ENCODE data around the gene PMCH. TPM values are rescaled to one million over a fixed set of nuclear protein-coding genes. Genes with fewer than 3 reads are reported as not detected.
"Not testable (repeated sequence)": the region's sequence is repeated elsewhere in the genome, so short reads cannot be mapped to it uniquely, and the experiment has no call there.

Gene PMCH
- total RNA-seq, 1 experiment from 2014 or later: not detected

- no peak for DNase-seq (ENCODE audit: low read depth)
- in situ Hi-C loops (cut with HindIII; ENCODE audit: low pct_unique_long_range_greater_than_20kb, low sequenced_read_pairs): no loop called here
Observed at GRCh38 chr12:102167821-102168604, 29.6 kb downstream of the PMCH start.

GRCh38 chr12:102163383-102163782, 34.2 kb downstream of the PMCH start:
- in situ Hi-C loops (cut with HindIII; ENCODE audit: low pct_unique_long_range_greater_than_20kb, low sequenced_read_pairs): no loop called here
- DNase-seq (ENCODE audit: low read depth): no peak

GRCh38 chr12:102155206-102155605, 42.4 kb downstream of the PMCH start:
- DNase-seq (ENCODE audit: low read depth); in situ Hi-C loops (cut with HindIII; ENCODE audit: low pct_unique_long_range_greater_than_20kb, low sequenced_read_pairs): not testable (repeated sequence)

- in situ Hi-C loops (cut with HindIII; ENCODE audit: low pct_unique_long_range_greater_than_20kb, low sequenced_read_pairs); DNase-seq (ENCODE audit: low read depth): not testable (repeated sequence)
Observed at GRCh38 chr12:102147062-102147587, 50.5 kb downstream of the PMCH start.

Other genes starting within 250 kb of the PMCH start
- 82.6 and 86.2 TPM in 2 replicates for gene WASHC3, start 135.8 kb downstream of the PMCH start, total RNA-seq (2014; rRNA removed; shearing (Covaris generic); ENCODE audit: low replicate concordance)
- 77.0 and 88.6 TPM in 2 replicates for gene NUP37, start 77.7 kb downstream of the PMCH start, total RNA-seq (2014; rRNA removed; shearing (Covaris generic); ENCODE audit: low replicate concordance)
- gene PARPBP, start 77.7 kb downstream of the PMCH start, total RNA-seq (2014; rRNA removed; shearing (Covaris generic); ENCODE audit: low replicate concordance): 10.9 and 13.9 TPM in 2 replicates

Data from Caki2 (cell line).